Upper lobe of right lung (tissue), 1 donor: ENCODE data around the gene RTKN2. TPM values are rescaled to one million over a fixed set of nuclear protein-coding genes. Genes with fewer than 3 reads are reported as not detected.

Source experiments
- ATAC-seq: fragments of 200-7000 bp; cut with Tn5 transposase; one replicate; pipeline ENCODE4 v1.9.1; 2020; ENCODE audit warnings: mild to moderate bottlenecking, moderate library complexity
- DNase-seq: peaks from one replicate; pipeline ENCODE4 v3.0.0-alpha.2; 2020
- H3K27ac ChIP-seq: fragments of 200-600 bp; one replicate; pipeline ENCODE4 v1.8.0; 2022
- H3K27me3 ChIP-seq: fragments of 200-600 bp; one replicate; pipeline ENCODE4 v1.8.0; 2022; ENCODE audit warnings: mild to moderate bottlenecking
- H3K36me3 ChIP-seq: fragments of 200-600 bp; one replicate; pipeline ENCODE4 v1.8.0; 2022
- H3K4me1 ChIP-seq: fragments of 200-600 bp; one replicate; pipeline ENCODE4 v1.8.0; 2022
- H3K4me3 ChIP-seq: fragments of 200-600 bp; one replicate; pipeline ENCODE4 v1.8.0; 2022; ENCODE audit warnings: mild to moderate bottlenecking
- H3K9me3 ChIP-seq: fragments of 200-600 bp; one replicate; pipeline ENCODE4 v1.8.0; 2022
- intact Hi-C: fragments of 100-400 bp; cut with DNase I; formaldehyde crosslinking; loops from one replicate; pipeline ENCODE4 v1.11.0; 2022
- total RNA-seq: library from RNA; stranded (reverse); fragmentation: NEBNext Ultra II Directional; extraction: Animal tissue kit (Norgen Biotek cat#: 25700); gene quantifications from one replicate; pipeline ENCODE4 v1.2.1, GENCODE V29; 2021
- TF ChIP-seq, protein P1 (sequence below): fragments of 200-600 bp; IDR thresholded peaks from one replicate; pipeline ENCODE4 v1.8.0; 2022; ENCODE audit warnings: antibody characterized with exemption
- donor health status: DM: no; HTN: yes; CAD: no; lungs with severe emphysema.

The RTKN2 gene
- total RNA-seq, 1 donor from 2014 or later: 93.7 TPM

GRCh38 chr10:62231805-62232204 lies 36.8 kb downstream of the RTKN2 start:
- H3K4me3 ChIP-seq: no peak overlapping the region
- H3K36me3 ChIP-seq: no peaks in the 10 kb centered on the region
- no peaks in the 10 kb centered on the region for H3K27me3 ChIP-seq
- TF ChIP-seq, protein P1, sequence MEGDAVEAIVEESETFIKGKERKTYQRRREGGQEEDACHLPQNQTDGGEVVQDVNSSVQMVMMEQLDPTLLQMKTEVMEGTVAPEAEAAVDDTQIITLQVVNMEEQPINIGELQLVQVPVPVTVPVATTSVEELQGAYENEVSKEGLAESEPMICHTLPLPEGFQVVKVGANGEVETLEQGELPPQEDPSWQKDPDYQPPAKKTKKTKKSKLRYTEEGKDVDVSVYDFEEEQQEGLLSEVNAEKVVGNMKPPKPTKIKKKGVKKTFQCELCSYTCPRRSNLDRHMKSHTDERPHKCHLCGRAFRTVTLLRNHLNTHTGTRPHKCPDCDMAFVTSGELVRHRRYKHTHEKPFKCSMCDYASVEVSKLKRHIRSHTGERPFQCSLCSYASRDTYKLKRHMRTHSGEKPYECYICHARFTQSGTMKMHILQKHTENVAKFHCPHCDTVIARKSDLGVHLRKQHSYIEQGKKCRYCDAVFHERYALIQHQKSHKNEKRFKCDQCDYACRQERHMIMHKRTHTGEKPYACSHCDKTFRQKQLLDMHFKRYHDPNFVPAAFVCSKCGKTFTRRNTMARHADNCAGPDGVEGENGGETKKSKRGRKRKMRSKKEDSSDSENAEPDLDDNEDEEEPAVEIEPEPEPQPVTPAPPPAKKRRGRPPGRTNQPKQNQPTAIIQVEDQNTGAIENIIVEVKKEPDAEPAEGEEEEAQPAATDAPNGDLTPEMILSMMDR: no peak
- intact Hi-C loops: loop anchor here (10.0 kb wide), 1 partner anchor 197 kb away; no protein-coding TSS in a partner anchor
- H3K4me1 ChIP-seq: peaks cover 7% of the 10 kb centered on the region
- no peak for DNase-seq
- no peak overlapping the region for H3K27ac ChIP-seq
- no peaks in the 10 kb centered on the region for H3K9me3 ChIP-seq
- no peak for ATAC-seq

DNA sequence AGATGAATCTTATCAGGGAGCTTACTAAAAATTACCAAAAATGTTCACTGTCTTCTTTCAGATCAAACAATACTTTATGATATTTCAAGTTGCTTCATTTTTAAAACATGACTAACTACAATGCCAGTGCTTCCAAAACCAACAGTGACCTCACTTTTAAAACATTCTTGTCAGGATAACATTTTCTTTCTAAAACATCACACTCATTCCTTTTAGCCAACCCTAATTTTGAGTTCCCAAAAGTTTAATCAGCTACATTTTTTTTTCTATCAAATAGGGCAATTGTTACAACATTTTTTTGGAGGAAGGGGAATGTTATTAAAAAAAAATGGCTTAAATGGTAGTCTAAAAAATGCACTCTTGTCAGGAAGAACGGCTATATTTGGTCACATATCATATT lies 37.3 kb downstream of the RTKN2 start:
- intact Hi-C loops: loop anchor here (10.0 kb wide), 1 partner anchor 197 kb away; no protein-coding TSS in a partner anchor
- Histone ChIP-seq H3K4me1 (peaks cover 7% of the 10 kb centered on the region), H3K9me3 (no peaks in the 10 kb centered on the region), H3K27me3 (no peaks in the 10 kb centered on the region), H3K4me3 (no peak overlapping the region), H3K36me3 (no peaks in the 10 kb centered on the region), H3K27ac (no peak overlapping the region)
- DNase-seq: no peak
- ATAC-seq: no peak
- TF ChIP-seq, protein P1: no peak

DNA sequence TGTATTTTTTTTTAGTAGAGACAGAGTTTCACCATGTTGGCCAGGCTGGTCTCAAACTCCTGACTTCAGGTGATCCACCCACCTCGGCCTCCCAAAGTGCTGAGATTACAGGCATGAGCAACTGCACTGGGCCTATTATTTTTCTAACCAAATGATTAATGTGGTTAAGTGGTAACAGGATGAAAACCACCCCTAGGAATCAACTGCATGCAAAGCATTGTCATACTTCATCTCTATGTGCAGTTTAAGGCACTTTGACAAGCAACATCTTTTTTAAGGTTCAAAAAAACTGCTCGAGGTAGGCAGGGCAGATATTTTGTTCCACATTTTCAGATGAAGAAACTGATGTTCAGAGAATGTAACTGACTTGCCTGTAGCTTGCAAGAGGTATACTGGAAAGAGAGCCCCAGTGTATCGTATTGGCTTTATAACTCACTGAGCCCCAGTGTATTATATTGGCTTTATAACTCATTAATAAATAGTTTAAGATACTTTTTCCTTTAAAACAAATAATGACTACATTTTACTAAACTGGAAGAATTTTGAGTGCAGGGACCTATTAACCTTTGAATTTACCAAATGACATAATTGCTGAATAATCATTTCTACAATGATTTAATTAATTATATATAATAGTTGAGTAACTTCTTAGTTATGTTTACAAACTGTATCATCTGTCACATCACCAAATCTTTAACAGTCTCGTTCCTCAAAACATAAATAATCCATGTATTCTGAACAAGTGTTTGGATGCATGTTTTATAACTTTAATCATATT lies 38.1 kb downstream of the RTKN2 start:
- ATAC-seq (no peak), DNase-seq (no peak)
- Histone ChIP-seq H3K9me3 (no peaks in the 10 kb centered on the region), H3K4me3 (no peak overlapping the region), H3K4me1 (peaks cover 7% of the 10 kb centered on the region), H3K27me3 (no peaks in the 10 kb centered on the region), H3K27ac (no peak overlapping the region), H3K36me3 (no peaks in the 10 kb centered on the region)
- intact Hi-C loops: loop anchor here (10.0 kb wide), 1 partner anchor 196 kb away; no protein-coding TSS in a partner anchor
- TF ChIP-seq, protein P1: no peak

DNA sequence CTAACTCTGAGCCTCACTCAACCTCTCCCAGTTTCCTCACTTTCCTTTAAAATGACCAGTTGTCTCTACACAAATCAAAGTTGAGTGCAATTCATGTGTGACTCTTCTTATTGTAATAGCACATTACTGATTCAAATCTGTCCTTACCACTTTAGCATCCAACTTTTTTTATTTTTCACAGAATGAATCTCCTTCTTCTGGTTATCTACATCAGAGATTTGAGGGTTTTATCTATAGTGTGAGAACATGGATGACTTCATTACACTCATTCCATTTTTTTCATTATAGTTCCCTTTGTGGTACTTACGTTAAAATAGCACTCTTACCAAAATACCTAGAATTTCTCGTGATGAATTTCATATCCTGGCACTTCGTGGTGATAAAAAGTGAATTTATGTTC lies 43.3 kb downstream of the RTKN2 start:
- H3K36me3 ChIP-seq: no peaks in the 10 kb centered on the region
- TF ChIP-seq, protein P1: no peak
- no peaks in the 10 kb centered on the region for H3K9me3 ChIP-seq
- intact Hi-C loops: no loop called here
- H3K27ac ChIP-seq: no peak overlapping the region
- H3K27me3 ChIP-seq: no peaks in the 10 kb centered on the region
- H3K4me1 ChIP-seq: no peaks in the 10 kb centered on the region
- H3K4me3 ChIP-seq: no peak overlapping the region
- no peak for ATAC-seq
- DNase-seq: no peak

DNA sequence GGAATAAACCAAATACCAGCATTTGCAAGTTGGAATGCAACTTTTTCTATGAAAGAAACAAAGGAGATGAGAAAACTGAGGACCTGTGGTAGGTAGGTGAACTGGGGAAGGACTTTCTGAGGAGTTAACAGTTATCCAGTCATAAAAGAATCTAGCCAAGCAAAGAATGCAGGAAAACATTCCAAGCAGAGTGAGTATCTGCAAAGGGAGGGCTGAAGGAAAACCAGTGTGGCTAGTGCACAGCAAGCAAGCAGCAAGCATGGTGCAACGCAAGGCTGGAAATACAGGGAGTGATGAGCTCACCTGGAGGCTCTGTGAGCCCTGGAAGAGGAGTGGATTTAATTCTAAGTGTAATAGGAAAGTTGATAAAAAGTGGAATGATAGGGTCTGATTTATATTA lies 44.0 kb downstream of the RTKN2 start:
- intact Hi-C loops: no loop called here

More for the DNA sequence above, 44.0 kb downstream of the RTKN2 start:
- DNase-seq (no peak), ATAC-seq (peak; percentile 58)
- Histone ChIP-seq H3K9me3 (no peaks in the 10 kb centered on the region), H3K27ac (no peak overlapping the region), H3K27me3 (no peaks in the 10 kb centered on the region), H3K36me3 (no peaks in the 10 kb centered on the region), H3K4me1 (no peaks in the 10 kb centered on the region), H3K4me3 (no peak overlapping the region)
- TF ChIP-seq, protein P1: no peak
